SK-N-SH treated with all-trans-retinoic acid at 6 μM for 48 hours (cell line): ENCODE data around the gene HDAC8.

Experiments used
- ATAC-seq: fragments of 200-7000 bp; cut with Tn5 transposase; 3 replicates; pipeline ENCODE4 v1.9.1; 2020; ENCODE audit warnings: mild to moderate bottlenecking, moderate library complexity
- ARNTL ChIP-seq: fragments of 450-650 bp; formaldehyde crosslinking; IDR thresholded peaks from 2 replicates; pipeline ENCODE4 v1.5.0; 2020; ENCODE audit warnings: low read depth, mild to moderate bottlenecking, moderate library complexity, borderline replicate concordance
- CREB5 ChIP-seq: fragments of 250-450 bp; sonication (Bioruptor Pico); IDR thresholded peaks from 2 replicates; pipeline ENCODE4 v1.5.1; 2020; ENCODE audit warnings: low read depth, mild to moderate bottlenecking, moderate library complexity
- CSDC2 ChIP-seq: fragments of 250-450 bp; sonication (Bioruptor Pico); IDR thresholded peaks from 2 replicates; pipeline ENCODE4 v1.5.0; 2020; ENCODE audit warnings: mild to moderate bottlenecking, moderate library complexity
- ESRRG ChIP-seq: fragments of 250-450 bp; sonication (Bioruptor Pico); IDR thresholded peaks from 2 replicates; pipeline ENCODE4 v1.6.1; 2021; ENCODE audit warnings: mild to moderate bottlenecking
- GLIS3 ChIP-seq: fragments of 250-450 bp; sonication (Bioruptor Pico); IDR thresholded peaks from 2 replicates; pipeline ENCODE4 v1.5.0; 2020; ENCODE audit warnings: mild to moderate bottlenecking, moderate library complexity
- ISL1 ChIP-seq: fragments of 250-450 bp; sonication (Bioruptor Pico); IDR thresholded peaks from 2 replicates; pipeline ENCODE4 v2.1.2; 2022; ENCODE audit warnings: mild to moderate bottlenecking, moderate library complexity
- OSR1 ChIP-seq: fragments of 250-450 bp; sonication (Bioruptor Pico); IDR thresholded peaks from 2 replicates; pipeline ENCODE4 v1.8.0; 2022; ENCODE audit warnings: moderate library complexity, mild to moderate bottlenecking, inconsistent platforms
- PATZ1 ChIP-seq: fragments of 250-450 bp; sonication (Bioruptor Pico); IDR thresholded peaks from 2 replicates; pipeline ENCODE4 v1.8.0; 2020; ENCODE audit warnings: mild to moderate bottlenecking, moderate library complexity, borderline replicate concordance
- POU6F1 ChIP-seq: fragments of 250-450 bp; sonication (Bioruptor Pico); IDR thresholded peaks from 2 replicates; pipeline ENCODE4 v1.8.0; 2021; ENCODE audit warnings: low read depth, mild to moderate bottlenecking, moderate library complexity, borderline replicate concordance
- PPARA ChIP-seq: fragments of 250-450 bp; sonication (Bioruptor Pico); IDR thresholded peaks from 2 replicates; pipeline ENCODE4 v1.5.0; 2020; ENCODE audit warnings: mild to moderate bottlenecking, borderline replicate concordance
- RARB ChIP-seq: fragments of 250-450 bp; sonication (Bioruptor Pico); IDR thresholded peaks from 2 replicates; pipeline ENCODE4 v1.8.0; 2021; ENCODE audit warnings: mild to moderate bottlenecking, moderate library complexity
- SNAI2 ChIP-seq: fragments of 250-450 bp; sonication (Bioruptor Pico); IDR thresholded peaks from 2 replicates; pipeline ENCODE4 v1.5.0; 2020; ENCODE audit warnings: mild to moderate bottlenecking, moderate library complexity
- TCF4 ChIP-seq: fragments of 250-450 bp; sonication (Bioruptor Pico); IDR thresholded peaks from 2 replicates; pipeline ENCODE4 v1.8.0; 2021; ENCODE audit warnings: mild to moderate bottlenecking, moderate library complexity, borderline replicate concordance
- TOX ChIP-seq: fragments of 250-450 bp; sonication (Bioruptor Pico); IDR thresholded peaks from 2 replicates; pipeline ENCODE4 v1.8.0; 2021; ENCODE audit warnings: mild to moderate bottlenecking, moderate library complexity, borderline replicate concordance
- TSHZ2 ChIP-seq: fragments of 250-450 bp; sonication (Bioruptor Pico); IDR thresholded peaks from 2 replicates; pipeline ENCODE4 v1.5.0; 2020; ENCODE audit warnings: mild to moderate bottlenecking, moderate library complexity
- ZC3H10 ChIP-seq: fragments of 250-450 bp; sonication (Bioruptor Pico); IDR thresholded peaks from 2 replicates; pipeline ENCODE4 v1.5.1; 2021; ENCODE audit warnings: mild to moderate bottlenecking, moderate library complexity
- ZFP3 ChIP-seq: fragments of 250-450 bp; sonication (Bioruptor Pico); IDR thresholded peaks from 2 replicates; pipeline ENCODE4 v1.5.0; 2020; ENCODE audit warnings: mild to moderate bottlenecking, moderate library complexity
- ZFP30 ChIP-seq: fragments of 450-650 bp; formaldehyde crosslinking; IDR thresholded peaks from 2 replicates; pipeline ENCODE4 v1.5.0; 2022; ENCODE audit warnings: mild to moderate bottlenecking, moderate library complexity
- ZNF565 ChIP-seq: fragments of 450-650 bp; formaldehyde crosslinking; conservative IDR thresholded peaks from 2 replicates; pipeline ENCODE4 v1.5.0; 2020; ENCODE audit warnings: low read depth, mild to moderate bottlenecking, moderate library complexity
- ZNF70 ChIP-seq: fragments of 450-650 bp; formaldehyde crosslinking; IDR thresholded peaks from 2 replicates; pipeline ENCODE4 v1.5.0; 2020; ENCODE audit warnings: mild to moderate bottlenecking, moderate library complexity
- ZNF8 ChIP-seq: fragments of 450-650 bp; formaldehyde crosslinking; IDR thresholded peaks from 2 replicates; pipeline ENCODE4 v1.5.0; 2020; ENCODE audit warnings: mild to moderate bottlenecking, moderate library complexity

Gene HDAC8

DNA sequence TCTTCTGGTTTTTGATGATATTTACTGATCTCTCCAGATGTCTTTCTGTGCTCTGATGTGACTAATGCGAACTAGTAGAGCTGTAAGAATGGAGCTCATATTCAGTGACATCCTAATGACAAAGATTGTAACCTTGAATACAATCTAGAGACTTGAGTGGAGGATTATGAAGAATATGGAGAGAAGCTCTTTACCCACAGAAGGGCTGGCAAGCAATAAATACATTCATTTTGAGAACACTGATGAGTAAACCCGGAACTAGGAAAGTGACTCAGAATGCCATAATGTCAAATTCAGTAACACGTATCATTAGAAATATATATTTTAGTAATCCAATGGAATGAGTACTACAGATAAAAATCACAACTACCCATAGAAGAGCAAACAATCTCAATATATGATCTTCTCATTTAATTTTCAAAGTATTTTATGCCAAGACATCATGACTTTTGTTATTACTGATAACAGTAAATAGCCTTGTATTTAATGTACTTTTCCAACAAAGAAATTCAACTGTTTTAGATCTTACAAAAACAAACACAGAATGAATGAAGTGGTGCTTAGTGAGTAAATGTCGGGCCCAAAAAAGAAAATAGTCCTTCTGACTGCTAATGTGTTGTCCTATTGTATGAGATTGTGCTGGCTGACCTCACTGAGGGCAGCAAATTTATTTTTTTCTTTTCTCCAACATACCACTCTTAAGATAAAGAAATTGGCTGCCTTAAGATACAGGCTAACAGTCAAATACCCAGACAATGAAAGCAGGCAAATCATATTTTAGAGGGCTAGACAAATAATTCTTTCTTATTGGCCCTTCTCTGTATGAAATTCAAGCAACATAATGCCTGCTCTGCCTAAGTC lies 49.2 kb upstream of the HDAC8 start:
- ATAC-seq, result peak; percentile 66
- TF ChIP-seq ZNF70 (CRISPR knock-in tag), result no peak
- TF ChIP-seq ZNF8 (CRISPR knock-in tag), result no peak
- TF ChIP-seq ZC3H10 (CRISPR knock-in tag), result no peak
- no peak for TF ChIP-seq CREB5 (CRISPR knock-in tag)
- no peak for TF ChIP-seq CSDC2 (CRISPR knock-in tag)
- TF ChIP-seq TSHZ2, result no peak
- no peak for TF ChIP-seq RARB (CRISPR knock-in tag)
- TF ChIP-seq POU6F1, result no peak
- TF ChIP-seq TCF4 (CRISPR knock-in tag), result no peak
- no peak for TF ChIP-seq ZFP30 (CRISPR knock-in tag)
- TF ChIP-seq OSR1, result no peak
- TF ChIP-seq ARNTL, result no peak
- TF ChIP-seq PPARA (CRISPR knock-in tag), result no peak
- no peak for TF ChIP-seq PATZ1 (CRISPR knock-in tag)
- TF ChIP-seq ZFP3 (CRISPR knock-in tag), result no peak
- no peak for TF ChIP-seq SNAI2 (CRISPR knock-in tag)

- peak; percentile 7; the same call in 2 of the 3 replicates for ATAC-seq
- TF ChIP-seq GLIS3 (CRISPR knock-in tag), result no peak
- no peak for TF ChIP-seq ISL1 (CRISPR knock-in tag)
These were observed 48.5 kb upstream of the HDAC8 start for GRCh38 chrX:72621163-72621562.

DNA sequence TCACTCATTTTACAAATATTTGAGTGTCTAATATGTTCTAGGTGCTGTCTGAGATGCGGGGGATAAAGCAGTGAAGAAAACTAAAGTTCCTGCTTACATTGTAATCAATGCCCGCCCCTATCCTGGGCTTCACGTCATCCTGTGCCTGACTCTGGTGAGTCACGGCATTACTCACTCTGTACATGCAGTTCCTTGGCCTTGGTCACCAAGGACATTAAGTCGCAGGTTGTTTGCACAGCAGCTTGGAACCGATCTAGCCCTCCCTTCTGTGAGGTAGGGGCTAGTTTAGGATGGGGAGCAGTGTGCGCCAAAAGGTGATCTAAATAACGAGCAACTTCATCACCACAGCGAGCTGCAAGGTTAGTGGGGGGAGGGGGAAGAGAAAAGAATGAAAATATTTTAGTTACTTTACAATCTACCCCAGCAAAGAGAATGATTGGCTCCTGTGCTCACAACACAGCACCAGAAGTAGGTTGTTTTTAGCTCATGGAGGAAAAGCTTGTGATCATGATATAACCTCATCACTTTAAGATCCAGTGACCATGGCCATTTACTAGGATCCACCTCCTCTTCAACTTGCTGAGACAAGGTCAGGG lies 48.0 kb upstream of the HDAC8 start:
- TF ChIP-seq ESRRG (no peak), SNAI2 (CRISPR knock-in tag) (no peak), OSR1 (no peak), PATZ1 (CRISPR knock-in tag) (no peak), GLIS3 (CRISPR knock-in tag) (no peak), PPARA (CRISPR knock-in tag) (no peak), ISL1 (CRISPR knock-in tag) (no peak), ZNF70 (CRISPR knock-in tag) (no peak), ZNF565 (CRISPR knock-in tag) (no peak), ARNTL (no peak), TOX (no peak), TCF4 (CRISPR knock-in tag) (no peak), RARB (CRISPR knock-in tag) (no peak)
- peak; percentile 97 for ATAC-seq
